H1 (cell line): ENCODE measurements around the gene TAGLN3. TPM values are rescaled to one million over a fixed set of nuclear protein-coding genes. Genes with fewer than 3 reads are reported as not detected.

Experiments used
- CTCF ChIA-PET: fragments of 300-600 bp; sonication (Branson Sonifier 250); formaldehyde crosslinking; loops from one replicate; lab custom pipeline; 2021; ENCODE audit not compliant: partially characterized antibody; lab: Charles Lee
- POLR2A ChIA-PET: fragments of 300-600 bp; sonication (Branson Sonifier 250); formaldehyde crosslinking; loops from one replicate; lab custom pipeline; 2021; ENCODE audit warnings: inconsistent platforms; ENCODE audit not compliant: partially characterized antibody; lab: Charles Lee
- DNase-seq, 2 experiments: peaks; one replicate each; pipeline versions ENCODE4 v3.0.0 to v3.0.0-alpha.2; 2010 to 2022; ENCODE audit warnings: low spot score in 2 of 2, low read depth in 1 of 2, mixed read lengths in 1 of 2
- FAIRE-seq: peaks from 2 replicates; lab custom pipeline; 2011; peaks lifted over from hg19 to GRCh38; lab: Jason Lieb, UNC
- H2AFZ ChIP-seq: 2 replicates; pipeline ENCODE4 v1.8.1; 2012; ENCODE audit warnings: low read length, inconsistent platforms
- H2AK5ac ChIP-seq: 2 replicates; pipeline ENCODE4 v1.6.1; 2013; ENCODE audit warnings: low read depth, low read length
- H2BK120ac ChIP-seq: replicated peaks from 2 replicates; pipeline ENCODE3; 2013; ENCODE audit warnings: low read depth, low read length, inconsistent platforms
- H2BK12ac ChIP-seq: 2 replicates; pipeline ENCODE4 v1.6.1; 2013; ENCODE audit warnings: low read depth, low read length
- H2BK15ac ChIP-seq: 2 replicates; pipeline ENCODE4 v1.6.1; 2013; ENCODE audit warnings: low read length
- H2BK20ac ChIP-seq: 2 replicates; pipeline ENCODE4 v1.6.1; 2013; ENCODE audit warnings: low read length
- H2BK5ac ChIP-seq: 2 replicates; pipeline ENCODE4 v1.6.1; 2013; ENCODE audit warnings: low read depth, low read length
- H3K14ac ChIP-seq: 2 replicates; pipeline ENCODE4 v1.6.1; 2013; ENCODE audit warnings: inconsistent platforms; ENCODE audit not compliant: insufficient read length
- H3K18ac ChIP-seq: 2 replicates; pipeline ENCODE4 v1.6.1; 2013; ENCODE audit warnings: low read length; ENCODE audit errors: extremely low read depth
- H3K23ac ChIP-seq: 2 replicates; pipeline ENCODE4 v1.6.1; 2013; ENCODE audit warnings: inconsistent platforms; ENCODE audit not compliant: insufficient read length
- H3K23me2 ChIP-seq: 2 replicates; pipeline ENCODE4 v1.6.1; 2013; ENCODE audit warnings: low read depth, low read length
- H3K27ac ChIP-seq: 2 replicates; pipeline ENCODE4 v1.6.1; 2011; ENCODE audit warnings: low read depth, low read length, inconsistent platforms
- H3K27me3 ChIP-seq, 4 experiments: replicated peaks in 1 of 4; 1 replicate in 1 of 4; 2 replicates in 3 of 4; pipeline versions ENCODE4 v1.6.1 to v1.8.1; 2011 to 2013; ENCODE audit warnings: low read length in 3 of 4, mild to moderate bottlenecking in 3 of 4, inconsistent platforms in 2 of 4, mixed read lengths in 2 of 4, moderate library complexity in 1 of 4; ENCODE audit not compliant: control insufficient read depth in 3 of 4, insufficient read depth in 3 of 4; ENCODE audit errors: extremely low read depth in 1 of 4
- H3K36me3 ChIP-seq, 4 experiments: 2 replicates each; pipeline versions ENCODE4 v1.6.1 to v1.8.1; 2011 to 2013; ENCODE audit warnings: mild to moderate bottlenecking in 4 of 4, low read length in 3 of 4, moderate library complexity in 2 of 4, control low read depth in 1 of 4, inconsistent platforms in 1 of 4; ENCODE audit not compliant: insufficient read depth in 4 of 4, control insufficient read depth in 2 of 4
- H3K4ac ChIP-seq: replicated peaks from 2 replicates; pipeline ENCODE3; 2013; ENCODE audit warnings: low read length, low read depth, mixed read lengths, inconsistent platforms; ENCODE audit not compliant: insufficient read length
- H3K4me1 ChIP-seq, 4 experiments: replicated peaks in 1 of 4; 1 replicate in 1 of 4; 2 replicates in 3 of 4; pipeline versions ENCODE4 v1.6.1 to v1.8.1; 2011 to 2013; ENCODE audit warnings: low read length in 3 of 4, inconsistent platforms in 2 of 4, mixed read lengths in 1 of 4; ENCODE audit not compliant: insufficient read depth in 4 of 4, control insufficient read depth in 3 of 4
- H3K4me2 ChIP-seq, 2 experiments: 2 replicates each; pipeline versions ENCODE4 v1.6.1 to v1.8.1; 2011 to 2013; ENCODE audit warnings: low read depth in 2 of 2, low read length in 2 of 2, control low read depth in 1 of 2, inconsistent platforms in 1 of 2, mild to moderate bottlenecking in 1 of 2; ENCODE audit not compliant: insufficient read depth in 1 of 2
- H3K4me3 ChIP-seq, 4 experiments: fragments of 200-600, 300-600 bp in 1 of 4; sonication (generic), shearing (Covaris generic), sonication (Bioruptor Twin) in 1 of 4; 2 replicates each; pipeline versions ENCODE4 v1.5.1 to v1.8.1; 2011 to 2016; ENCODE audit warnings: low read length in 4 of 4, low read depth in 3 of 4, control low read depth in 2 of 4, inconsistent platforms in 2 of 4, mild to moderate bottlenecking in 2 of 4, mixed read lengths in 1 of 4, moderate library complexity in 1 of 4; ENCODE audit not compliant: insufficient read depth in 2 of 4; ENCODE audit errors: extremely low read depth in 1 of 4
- H3K56ac ChIP-seq: replicated peaks from 2 replicates; pipeline ENCODE3; 2013; ENCODE audit warnings: low read depth, mild to moderate bottlenecking, mixed read lengths, low read length, inconsistent platforms; ENCODE audit not compliant: insufficient read length
- H3K79me1 ChIP-seq: 2 replicates; pipeline ENCODE4 v1.6.1; 2013; ENCODE audit warnings: low read depth, low read length, control low read depth
- H3K79me2 ChIP-seq, 2 experiments: 2 replicates each; pipeline versions ENCODE4 v1.6.1 to v1.8.1; 2012 to 2013; ENCODE audit warnings: low read length in 2 of 2, mild to moderate bottlenecking in 2 of 2, inconsistent platforms in 1 of 2; ENCODE audit not compliant: insufficient read depth in 2 of 2, control insufficient read depth in 1 of 2
- H3K9ac ChIP-seq, 4 experiments: replicated peaks in 1 of 4; 1 replicate in 1 of 4; 2 replicates in 3 of 4; pipeline versions ENCODE4 v1.6.1 to v1.8.1; 2011 to 2013; ENCODE audit warnings: low read depth in 3 of 4, low read length in 3 of 4, control low read depth in 2 of 4, mild to moderate bottlenecking in 2 of 4, moderate library complexity in 2 of 4, inconsistent platforms in 1 of 4; ENCODE audit errors: extremely low read depth in 1 of 4
- H3K9me3 ChIP-seq, 2 experiments: 2 replicates each; pipeline versions ENCODE4 v1.6.1 to v1.8.1; 2012 to 2013; ENCODE audit warnings: mild to moderate bottlenecking in 2 of 2, moderate library complexity in 2 of 2, control low read depth in 1 of 2, inconsistent platforms in 1 of 2, low read depth in 1 of 2, low read length in 1 of 2, mixed read lengths in 1 of 2; ENCODE audit not compliant: insufficient read depth in 2 of 2
- H4K20me1 ChIP-seq, 2 experiments: replicated peaks in 1 of 2; 2 replicates each; pipeline versions ENCODE3 to v1.8.1; 2011 to 2013; ENCODE audit warnings: inconsistent platforms in 2 of 2, low read length in 2 of 2, mild to moderate bottlenecking in 1 of 2; ENCODE audit not compliant: insufficient read depth in 2 of 2, control insufficient read depth in 1 of 2
- H4K5ac ChIP-seq: 2 replicates; pipeline ENCODE4 v1.6.1; 2013; ENCODE audit warnings: low read length, low read depth, mixed read lengths, inconsistent platforms; ENCODE audit not compliant: insufficient read length
- H4K8ac ChIP-seq: 2 replicates; pipeline ENCODE4 v1.8.0; 2013; ENCODE audit warnings: mild to moderate bottlenecking, moderate library complexity, low read length, inconsistent platforms; ENCODE audit not compliant: insufficient read depth; ENCODE audit errors: extremely low read depth
- H4K91ac ChIP-seq: replicated peaks from 2 replicates; pipeline ENCODE3; 2013; ENCODE audit warnings: low read length, mixed read lengths, inconsistent platforms; ENCODE audit not compliant: insufficient read length
- BRCA1 ChIP-seq: IDR thresholded peaks from 2 replicates; pipeline ENCODE4 v1.6.1; 2012; ENCODE audit warnings: low read depth, low read length, improper control_type of control experiment
- CBX5 ChIP-seq: fragments of 300-800, 300-1000 bp; sonication (generic); IDR thresholded peaks from 2 replicates; pipeline ENCODE4 v1.7.1; 2016; ENCODE audit warnings: antibody characterized with exemption, low read length, low read depth
- CEBPB ChIP-seq: IDR thresholded peaks from 2 replicates; pipeline ENCODE4 v1.6.1; 2012; ENCODE audit warnings: low read depth, low read length
- CTBP2 ChIP-seq: IDR thresholded peaks from 2 replicates; pipeline ENCODE4 v1.7.0; 2011; ENCODE audit warnings: borderline replicate concordance, mild to moderate bottlenecking, moderate library complexity, mixed read lengths, low read length; ENCODE audit not compliant: insufficient read depth, insufficient read length
- EGR1 ChIP-seq: IDR thresholded peaks from 2 replicates; pipeline ENCODE4 v1.6.1; 2011; ENCODE audit warnings: low read depth, low read length, borderline replicate concordance
- MAFK ChIP-seq: IDR thresholded peaks from 2 replicates; pipeline ENCODE4 v1.6.1; 2012; ENCODE audit warnings: low read depth, mild to moderate bottlenecking, improper control_type of control experiment, low read length
- POLR2AphosphoS5 ChIP-seq: IDR thresholded peaks from 2 replicates; pipeline ENCODE4 v1.6.1; 2011; ENCODE audit warnings: low read depth, low read length
- RAD21 ChIP-seq, 2 experiments: IDR thresholded peaks in 1 of 2; conservative IDR thresholded peaks in 1 of 2; 2 replicates each; pipeline ENCODE4 v1.6.1; 2011; ENCODE audit warnings: low read depth in 2 of 2, low read length in 2 of 2, improper control_type of control experiment in 1 of 2, inconsistent platforms in 1 of 2, mild to moderate bottlenecking in 1 of 2, moderate library complexity in 1 of 2
- RNF2 ChIP-seq: fragments of 200-900, 300-1000 bp; sonication (generic); IDR thresholded peaks from 2 replicates; pipeline ENCODE4 v1.7.1; 2016; ENCODE audit warnings: borderline replicate concordance, low read depth, mild to moderate bottlenecking, antibody characterized with exemption, low read length; ENCODE audit not compliant: poor library complexity, severe bottlenecking; ENCODE audit errors: missing control alignments
- RXRA ChIP-seq: IDR thresholded peaks from 2 replicates; pipeline ENCODE4 v1.6.1; 2011; ENCODE audit warnings: low read depth, mild to moderate bottlenecking, low read length, moderate library complexity; ENCODE audit not compliant: insufficient read depth
- TAF1 ChIP-seq: IDR thresholded peaks from 2 replicates; pipeline ENCODE4 v1.6.1; 2011; ENCODE audit warnings: mild to moderate bottlenecking, low read depth, low read length
- ZNF274 ChIP-seq: IDR thresholded peaks from 2 replicates; pipeline ENCODE4 v1.7.0; 2012; ENCODE audit warnings: low read length, borderline replicate concordance; ENCODE audit errors: extremely low read depth
- WGBS, 2 experiments: shearing (Covaris generic) in 1 of 2; methylation state at CpG; one replicate each; pipeline versions ENCODE4 v1.1.6 to v1.1.7; 2013 to 2015; ENCODE audit warnings: low lambda C conversion rate in 2 of 2, mixed read lengths in 2 of 2, inconsistent platforms in 1 of 2, low coverage in 1 of 2, missing lambda C conversion rate in 1 of 2; ENCODE audit not compliant: insufficient replicate concordance in 2 of 2, insufficient coverage in 1 of 2, insufficient read length in 1 of 2; ENCODE audit errors: extremely low coverage in 1 of 2, missing lambda C conversion rate in 1 of 2; 5-methylcytosine and 5-hydroxymethylcytosine counted together
- polyA plus RNA-seq, 7 experiments: library from polyadenylated mRNA; depleted of rRNA in 3 of 7; stranded (reverse) in 5 of 7; unstranded in 2 of 7; fragments of >200 nt in 5 of 7; fragments of 200-250 nt in 2 of 7; gene quantifications; 1 replicate in 5 of 7; 2 replicates in 1 of 7; 4 replicates in 1 of 7; pipeline versions ENCODE4 v1.2.1 to v1.2.3, GENCODE V29; 2011 to 2013; ENCODE audit warnings: missing spikeins in 2 of 7, mixed read lengths in 2 of 7
- total RNA-seq: library from RNA; stranded (reverse); fragmentation: NEBNext Ultra II Directional; extraction: Animal tissue kit (Norgen Biotek cat#: 25700); gene quantifications from 2 replicates; pipeline ENCODE4 v1.2.1, GENCODE V29; 2021

Gene TAGLN3
- total and polyA plus RNA-seq, 2 of the 8 experiments (the other 6 are each of a cell fraction or from before 2014, with no cell fraction given) = 6.3 to 7.5 TPM

DNA sequence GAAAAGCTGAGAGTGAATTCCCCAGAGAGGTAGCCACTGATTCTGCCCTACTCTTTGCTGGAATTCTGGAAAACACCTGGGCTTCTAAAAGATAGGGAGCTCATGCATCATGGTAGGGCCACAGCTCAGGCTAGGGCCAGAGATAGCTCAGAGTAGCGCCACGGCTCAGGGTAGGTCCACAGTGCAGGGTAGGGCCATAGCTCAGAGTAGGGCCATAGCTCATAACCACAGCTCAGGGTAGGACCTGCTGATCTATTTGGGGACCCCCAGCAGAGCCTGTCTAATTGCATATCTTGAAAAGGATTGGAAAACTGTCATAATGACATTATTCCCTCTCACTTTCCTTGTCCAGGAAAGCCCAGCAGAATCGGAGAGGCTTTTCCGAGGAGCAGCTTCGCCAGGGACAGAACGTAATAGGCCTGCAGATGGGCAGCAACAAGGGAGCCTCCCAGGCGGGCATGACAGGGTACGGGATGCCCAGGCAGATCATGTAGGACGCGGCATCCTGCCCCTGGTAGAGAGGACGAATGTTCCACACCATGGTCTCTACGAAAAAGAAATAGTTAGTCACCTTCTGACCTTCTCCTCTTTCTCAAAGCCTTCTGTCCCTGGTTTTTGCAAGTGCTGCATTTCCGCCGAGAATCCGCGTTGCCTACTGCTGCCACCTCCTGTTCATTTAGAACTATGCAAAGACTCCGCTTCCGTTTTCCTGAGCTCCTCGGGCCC is 14.5 kb downstream of the TAGLN3 start:
- Histone ChIP-seq H3K56ac (no peak overlapping the region), H4K8ac (no peak overlapping the region), H3K36me3 (no peaks in the 10 kb centered on the region), H3K4me1 (no peaks in the 10 kb centered on the region), H4K5ac (no peak overlapping the region), H3K9me3 (no peaks in the 10 kb centered on the region), H2AK5ac (no peak overlapping the region), H2BK12ac (no peak overlapping the region), H4K20me1 (no peaks in the 10 kb centered on the region), H3K27ac (no peak overlapping the region), H3K79me2 (no peaks in the 10 kb centered on the region), H3K23ac (no peak overlapping the region), H2BK15ac (no peak overlapping the region), H2BK5ac (no peak overlapping the region), H2BK120ac (no peak overlapping the region), H2AFZ (no peak overlapping the region), H3K4me3 (no peak overlapping the region), H3K4ac (no peak overlapping the region), H3K14ac (no peak overlapping the region), H3K4me2 (no peak overlapping the region), H3K79me1 (no peaks in the 10 kb centered on the region), H3K27me3 (no peaks in the 10 kb centered on the region), H2BK20ac (no peak overlapping the region), H4K91ac (no peak overlapping the region), H3K9ac (no peak overlapping the region), H3K23me2 (no peaks in the 10 kb centered on the region; the same call in 1 of the 2 replicates), H3K18ac (no peak overlapping the region)
- peak; percentile 59 to 67 for DNase-seq
- POLR2A ChIA-PET = interaction anchor here (0.7 to 2.2 kb wide), 5 partner anchors 10 to 35 kb away, joined by 3 to 22 read pairs (median 5); partner anchors contain the start of genes ABHD10 and TAGLN3
- peak; percentile 78 for FAIRE-seq
- WGBS, 2 experiments = 53% methylated on average over 19 of the region's 19 CpGs; no CpG with 5 or more reads in 1 of the 2 experiments
- CTCF ChIA-PET = interaction anchor here (0.6 to 12.0 kb wide), 56 partner anchors 9 to 698 kb away, joined by 3 to 384 read pairs (median 4); partner anchors contain the start of genes ABHD10, TAGLN3 and TMPRSS7
- TF ChIP-seq CEBPB (no peak), BRCA1 (no peak), RNF2 (no peak), RXRA (no peak), ZNF274 (no peak), MAFK (peak; percentile 60; the same call in 1 of the 2 replicates), TAF1 (no peak), RAD21 (IDR thresholded peaks at IDR 0.05 in 1 of 2, conservative IDR thresholded peaks at IDR 0.05 in 1 of 2; ENCODE audit: low read depth in 2 of 2, low read length in 2 of 2) (peak; percentile 86 to 87), CTBP2 (no peak), POLR2AphosphoS5 (no peak), CBX5 (no peak), EGR1 (peak; percentile 36; the same call in 1 of the 2 replicates)
